ENCODE measurements around the gene E2F2. TPM values are rescaled to one million over a fixed set of nuclear protein-coding genes. Genes with fewer than 3 reads are reported as not detected.

E2F2 gene
- total and polyA plus RNA-seq, 2 of the 13 experiments (the other 11 are each of a cell fraction or from before 2014, with no cell fraction given) = 0.65 to 6.6 TPM

DNA sequence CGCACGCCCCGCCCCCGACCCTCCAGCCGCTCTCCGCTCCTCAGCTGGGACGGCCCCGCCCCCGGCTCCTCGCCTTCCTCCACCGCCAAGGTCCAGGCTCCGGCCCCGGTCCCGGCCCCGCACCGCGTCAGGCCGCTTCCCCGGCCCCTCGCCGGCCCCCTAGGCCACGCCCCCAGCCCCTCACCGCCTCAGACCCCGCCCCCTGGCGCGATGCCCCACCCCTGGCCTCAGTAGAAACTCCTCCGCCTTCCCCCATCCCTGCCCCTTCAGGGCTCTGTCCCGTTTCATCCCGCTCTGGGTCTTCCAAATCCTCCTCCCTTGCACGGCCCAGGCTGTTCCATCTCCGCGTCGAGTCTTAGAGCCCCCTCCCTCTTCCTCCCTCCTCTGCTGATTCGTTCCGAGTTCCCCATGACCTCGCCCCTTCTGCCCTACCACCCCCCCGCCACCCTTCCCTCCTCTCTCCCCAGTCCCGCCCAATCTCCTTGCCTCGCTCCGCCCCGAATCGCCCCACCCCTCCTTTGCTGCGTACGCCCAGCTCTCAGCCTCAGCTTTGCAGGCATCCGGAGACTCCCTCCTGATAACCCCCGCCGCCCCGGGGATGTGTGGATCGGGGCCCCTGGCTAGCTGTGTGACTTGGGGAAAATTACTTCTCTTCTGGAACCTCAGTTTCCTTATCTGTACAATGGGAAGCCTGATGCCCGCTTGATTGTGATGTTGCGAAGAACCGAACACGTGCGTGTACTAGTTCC lies 46.6 kb downstream of the E2F2 start (continued):
- TF ChIP-seq KLF15 (CRISPR knock-in tag; IDR thresholded peaks at IDR 0.05; ENCODE audit: borderline replicate concordance) (no peak), PHF20 (CRISPR knock-in tag; IDR thresholded peaks at IDR 0.05) (no peak), KDM2A (CRISPR knock-in tag; IDR thresholded peaks at IDR 0.05; ENCODE audit: borderline replicate concordance, low read depth) (0 out of 2 replicates have a peak, but pooled peaks have one; percentile 26), SALL1 (CRISPR knock-in tag; IDR thresholded peaks at IDR 0.05) (peak; percentile 18; the same call in 1 of the 2 replicates), ONECUT2 (CRISPR knock-in tag; IDR thresholded peaks at IDR 0.05) (no peak), ATF7-NPFF (CRISPR knock-in tag; IDR thresholded peaks at IDR 0.05; ENCODE audit: low read depth) (0 out of 2 replicates have a peak, but pooled peaks have one; percentile 12), CHD4 (IDR thresholded peaks at IDR 0.05; ENCODE audit: borderline replicate concordance, low read length) (peak; percentile 87), TAF1 (CRISPR knock-in tag; IDR thresholded peaks at IDR 0.05) (peak; percentile 27; the same call in 1 of the 2 replicates), ZNF331 (CRISPR knock-in tag; IDR thresholded peaks at IDR 0.05) (no peak), ZNF629 (CRISPR knock-in tag; conservative IDR thresholded peaks at IDR 0.05) (peak; percentile 94), SRF (IDR thresholded peaks at IDR 0.05; ENCODE audit: low read depth, low read length) (no peak), ZNF605 (CRISPR knock-in tag; IDR thresholded peaks at IDR 0.05) (0 out of 2 replicates have a peak, but pooled peaks have one; percentile 34), ZNF547 (CRISPR knock-in tag; IDR thresholded peaks at IDR 0.05) (no peak), ZSCAN21 (CRISPR knock-in tag; IDR thresholded peaks at IDR 0.05; ENCODE audit: borderline replicate concordance) (peak; percentile 7; the same call in 1 of the 2 replicates)
- TF ChIP-seq, protein P1, sequence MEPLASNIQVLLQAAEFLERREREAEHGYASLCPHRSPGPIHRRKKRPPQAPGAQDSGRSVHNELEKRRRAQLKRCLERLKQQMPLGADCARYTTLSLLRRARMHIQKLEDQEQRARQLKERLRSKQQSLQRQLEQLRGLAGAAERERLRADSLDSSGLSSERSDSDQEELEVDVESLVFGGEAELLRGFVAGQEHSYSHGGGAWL (CRISPR knock-in tag; IDR thresholded peaks at IDR 0.05) = no peak
- TF ChIP-seq, protein P2, sequence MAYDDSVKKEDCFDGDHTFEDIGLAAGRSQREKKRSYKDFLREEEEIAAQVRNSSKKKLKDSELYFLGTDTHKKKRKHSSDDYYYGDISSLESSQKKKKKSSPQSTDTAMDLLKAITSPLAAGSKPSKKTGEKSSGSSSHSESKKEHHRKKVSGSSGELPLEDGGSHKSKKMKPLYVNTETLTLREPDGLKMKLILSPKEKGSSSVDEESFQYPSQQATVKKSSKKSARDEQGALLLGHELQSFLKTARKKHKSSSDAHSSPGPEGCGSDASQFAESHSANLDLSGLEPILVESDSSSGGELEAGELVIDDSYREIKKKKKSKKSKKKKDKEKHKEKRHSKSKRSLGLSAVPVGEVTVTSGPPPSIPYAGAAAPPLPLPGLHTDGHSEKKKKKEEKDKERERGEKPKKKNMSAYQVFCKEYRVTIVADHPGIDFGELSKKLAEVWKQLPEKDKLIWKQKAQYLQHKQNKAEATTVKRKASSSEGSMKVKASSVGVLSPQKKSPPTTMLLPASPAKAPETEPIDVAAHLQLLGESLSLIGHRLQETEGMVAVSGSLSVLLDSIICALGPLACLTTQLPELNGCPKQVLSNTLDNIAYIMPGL (CRISPR knock-in tag; IDR thresholded peaks at IDR 0.05; ENCODE audit: borderline replicate concordance in 1 of 2, low read depth in 1 of 2) = 0 out of 4 replicates have a peak, but pooled peaks of 1 of the 2 experiments have one; percentile 8
- TF ChIP-seq, protein P3, sequence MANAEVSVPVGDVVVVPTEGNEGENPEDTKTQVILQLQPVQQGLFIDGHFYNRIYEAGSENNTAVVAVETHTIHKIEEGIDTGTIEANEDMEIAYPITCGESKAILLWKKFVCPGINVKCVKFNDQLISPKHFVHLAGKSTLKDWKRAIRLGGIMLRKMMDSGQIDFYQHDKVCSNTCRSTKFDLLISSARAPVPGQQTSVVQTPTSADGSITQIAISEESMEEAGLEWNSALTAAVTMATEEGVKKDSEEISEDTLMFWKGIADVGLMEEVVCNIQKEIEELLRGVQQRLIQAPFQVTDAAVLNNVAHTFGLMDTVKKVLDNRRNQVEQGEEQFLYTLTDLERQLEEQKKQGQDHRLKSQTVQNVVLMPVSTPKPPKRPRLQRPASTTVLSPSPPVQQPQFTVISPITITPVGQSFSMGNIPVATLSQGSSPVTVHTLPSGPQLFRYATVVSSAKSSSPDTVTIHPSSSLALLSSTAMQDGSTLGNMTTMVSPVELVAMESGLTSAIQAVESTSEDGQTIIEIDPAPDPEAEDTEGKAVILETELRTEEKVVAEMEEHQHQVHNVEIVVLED (CRISPR knock-in tag; IDR thresholded peaks at IDR 0.05; ENCODE audit: borderline replicate concordance) = 0 out of 2 replicates have a peak, but pooled peaks have one; percentile 2
- TF ChIP-seq, protein P4, sequence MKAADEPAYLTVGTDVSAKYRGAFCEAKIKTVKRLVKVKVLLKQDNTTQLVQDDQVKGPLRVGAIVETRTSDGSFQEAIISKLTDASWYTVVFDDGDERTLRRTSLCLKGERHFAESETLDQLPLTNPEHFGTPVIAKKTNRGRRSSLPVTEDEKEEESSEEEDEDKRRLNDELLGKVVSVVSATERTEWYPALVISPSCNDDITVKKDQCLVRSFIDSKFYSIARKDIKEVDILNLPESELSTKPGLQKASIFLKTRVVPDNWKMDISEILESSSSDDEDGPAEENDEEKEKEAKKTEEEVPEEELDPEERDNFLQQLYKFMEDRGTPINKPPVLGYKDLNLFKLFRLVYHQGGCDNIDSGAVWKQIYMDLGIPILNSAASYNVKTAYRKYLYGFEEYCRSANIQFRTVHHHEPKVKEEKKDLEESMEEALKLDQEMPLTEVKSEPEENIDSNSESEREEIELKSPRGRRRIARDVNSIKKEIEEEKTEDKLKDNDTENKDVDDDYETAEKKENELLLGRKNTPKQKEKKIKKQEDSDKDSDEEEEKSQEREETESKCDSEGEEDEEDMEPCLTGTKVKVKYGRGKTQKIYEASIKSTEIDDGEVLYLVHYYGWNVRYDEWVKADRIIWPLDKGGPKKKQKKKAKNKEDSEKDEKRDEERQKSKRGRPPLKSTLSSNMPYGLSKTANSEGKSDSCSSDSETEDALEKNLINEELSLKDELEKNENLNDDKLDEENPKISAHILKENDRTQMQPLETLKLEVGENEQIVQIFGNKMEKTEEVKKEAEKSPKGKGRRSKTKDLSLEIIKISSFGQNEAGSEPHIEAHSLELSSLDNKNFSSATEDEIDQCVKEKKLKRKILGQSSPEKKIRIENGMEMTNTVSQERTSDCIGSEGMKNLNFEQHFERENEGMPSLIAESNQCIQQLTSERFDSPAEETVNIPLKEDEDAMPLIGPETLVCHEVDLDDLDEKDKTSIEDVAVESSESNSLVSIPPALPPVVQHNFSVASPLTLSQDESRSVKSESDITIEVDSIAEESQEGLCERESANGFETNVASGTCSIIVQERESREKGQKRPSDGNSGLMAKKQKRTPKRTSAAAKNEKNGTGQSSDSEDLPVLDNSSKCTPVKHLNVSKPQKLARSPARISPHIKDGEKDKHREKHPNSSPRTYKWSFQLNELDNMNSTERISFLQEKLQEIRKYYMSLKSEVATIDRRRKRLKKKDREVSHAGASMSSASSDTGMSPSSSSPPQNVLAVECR (CRISPR knock-in tag; IDR thresholded peaks at IDR 0.05; ENCODE audit: borderline replicate concordance) = peak; percentile 16; the same call in 1 of the 2 replicates
- TF ChIP-seq, protein P5, sequence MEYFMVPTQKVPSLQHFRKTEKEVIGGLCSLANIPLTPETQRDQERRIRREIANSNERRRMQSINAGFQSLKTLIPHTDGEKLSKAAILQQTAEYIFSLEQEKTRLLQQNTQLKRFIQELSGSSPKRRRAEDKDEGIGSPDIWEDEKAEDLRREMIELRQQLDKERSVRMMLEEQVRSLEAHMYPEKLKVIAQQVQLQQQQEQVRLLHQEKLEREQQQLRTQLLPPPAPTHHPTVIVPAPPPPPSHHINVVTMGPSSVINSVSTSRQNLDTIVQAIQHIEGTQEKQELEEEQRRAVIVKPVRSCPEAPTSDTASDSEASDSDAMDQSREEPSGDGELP (IDR thresholded peaks at IDR 0.05; ENCODE audit: borderline replicate concordance, low read depth) = peak; percentile 41; the same call in 1 of the 2 replicates

All from HepG2 (cell line).